SK-N-SH (cell line): ENCODE data around the gene EFHC1. TPM values are rescaled to one million over a fixed set of nuclear protein-coding genes. Genes with fewer than 3 reads are reported as not detected.

Experiments
- CTCF ChIA-PET: fragments of 300-600, 350-600 bp; formaldehyde crosslinking; extraction: SDS; loops from one replicate; lab custom pipeline; 2021; lab: Yijun Ruan, JAX
- POLR2A ChIA-PET: fragments of 350-600 bp; sonication (Branson Sonifier 250); formaldehyde crosslinking; extraction: SDS; loops from one replicate; lab custom pipeline; 2020; ENCODE audit warnings: antibody characterized with exemption, inconsistent platforms; lab: Yijun Ruan, JAX
- DNase-seq: peaks from one replicate; pipeline ENCODE4 v3.0.0; 2012
- H2AFZ ChIP-seq: fragments of 200-600 bp; sonication (generic); 2 replicates; pipeline ENCODE4 v1.8.1; 2016; ENCODE audit warnings: antibody characterized with exemption, mild to moderate bottlenecking, low read depth
- H3F3A ChIP-seq: fragments of 200-600 bp; sonication (generic); replicated peaks from 2 replicates; pipeline ENCODE3; 2016; ENCODE audit warnings: antibody characterized with exemption, mild to moderate bottlenecking; ENCODE audit not compliant: insufficient read depth
- H3K27ac ChIP-seq, 2 experiments: fragments of 200-500 bp in 1 of 2; fragments of 200-600 bp in 1 of 2; sonication (Bioruptor generic) in 1 of 2; sonication (generic), shearing (Covaris generic) in 1 of 2; 2 replicates each; pipeline versions ENCODE4 v1.5.1 to v1.6.1; 2014 to 2016; ENCODE audit warnings: low read depth in 2 of 2, inconsistent platforms in 1 of 2, low read length in 1 of 2, mild to moderate bottlenecking in 1 of 2, mixed read lengths in 1 of 2
- H3K27me3 ChIP-seq: fragments of 200-600 bp; sonication (generic), shearing (Covaris generic); 2 replicates; pipeline ENCODE4 v1.6.1; 2016; ENCODE audit warnings: mixed run types; ENCODE audit not compliant: insufficient read depth
- H3K36me3 ChIP-seq, 2 experiments: fragments of 200-500 bp in 1 of 2; fragments of 200-600 bp in 1 of 2; sonication (Bioruptor generic) in 1 of 2; sonication (generic) in 1 of 2; replicated peaks in 1 of 2; 2 replicates each; pipeline versions ENCODE3 to v1.5.1; 2014 to 2016; ENCODE audit warnings: low read length in 1 of 2, mild to moderate bottlenecking in 1 of 2; ENCODE audit not compliant: insufficient read depth in 2 of 2, control insufficient read depth in 1 of 2
- H3K4me1 ChIP-seq, 2 experiments: fragments of 200-500 bp in 1 of 2; fragments of 200-600 bp in 1 of 2; sonication (Bioruptor generic) in 1 of 2; sonication (generic), shearing (Covaris generic) in 1 of 2; 2 replicates each; pipeline versions ENCODE4 v1.5.1 to v1.6.1; 2014 to 2016; ENCODE audit warnings: low read depth in 1 of 2, low read length in 1 of 2, mixed run types in 1 of 2; ENCODE audit not compliant: insufficient read depth in 2 of 2, control insufficient read depth in 1 of 2
- H3K4me2 ChIP-seq: fragments of 200-600 bp; sonication (generic), shearing (Covaris generic); 2 replicates; pipeline ENCODE4 v1.6.1; 2017; ENCODE audit warnings: mixed run types
- H3K4me3 ChIP-seq, 2 experiments: fragments of 200-500 bp in 1 of 2; fragments of 200-600 bp in 1 of 2; sonication (Bioruptor generic) in 1 of 2; sonication (generic), shearing (Covaris generic) in 1 of 2; 2 replicates each; pipeline versions ENCODE4 v1.5.1 to v1.8.1; 2014 to 2016; ENCODE audit warnings: low read depth in 2 of 2, inconsistent platforms in 1 of 2, low read length in 1 of 2, mild to moderate bottlenecking in 1 of 2, mixed read lengths in 1 of 2, moderate library complexity in 1 of 2
- H3K79me2 ChIP-seq: fragments of 200-600 bp; sonication (generic); 2 replicates; pipeline ENCODE4 v1.8.1; 2017; ENCODE audit warnings: mild to moderate bottlenecking; ENCODE audit not compliant: insufficient read depth
- H3K9ac ChIP-seq: fragments of 200-600 bp; sonication (generic); 2 replicates; pipeline ENCODE4 v1.6.1; 2017; ENCODE audit warnings: mixed run types
- H3K9me2 ChIP-seq: fragments of 200-600 bp; sonication (generic); 2 replicates; pipeline ENCODE4 v1.6.1; 2017; ENCODE audit warnings: mixed run types
- H3K9me3 ChIP-seq: fragments of 200-600 bp; sonication (generic); 2 replicates; pipeline ENCODE4 v1.6.1; 2017; ENCODE audit warnings: mixed run types, mild to moderate bottlenecking, moderate library complexity
- H4K20me1 ChIP-seq: fragments of 200-600 bp; sonication (generic); 2 replicates; pipeline ENCODE4 v1.6.1; 2017; ENCODE audit warnings: mild to moderate bottlenecking, mixed run types; ENCODE audit not compliant: insufficient read depth
- CHD2 ChIP-seq: fragments of 150-350 bp; IDR thresholded peaks from 2 replicates; pipeline ENCODE4 v1.6.1; 2018; ENCODE audit warnings: low read length; ENCODE audit not compliant: partially characterized antibody
- ELF1 ChIP-seq: IDR thresholded peaks from 2 replicates; pipeline ENCODE4 v1.4.0; 2012
- FOXJ3 ChIP-seq: sonication (generic); formaldehyde crosslinking; IDR thresholded peaks from 2 replicates; pipeline ENCODE4 v1.5.1; 2020; ENCODE audit warnings: mild to moderate bottlenecking, missing genetic modification reagents
- FOXM1 ChIP-seq: IDR thresholded peaks from 2 replicates; pipeline ENCODE4 v1.4.0; 2012; ENCODE audit warnings: low read depth, mild to moderate bottlenecking
- MEF2A ChIP-seq: IDR thresholded peaks from 2 replicates; pipeline ENCODE4 v1.4.0; 2012; ENCODE audit warnings: low read depth, borderline replicate concordance
- POLR2AphosphoS5 ChIP-seq: IDR thresholded peaks from 2 replicates; pipeline ENCODE4 v1.6.1; 2012; ENCODE audit warnings: low read depth, low read length
- RFX5 ChIP-seq: IDR thresholded peaks from 2 replicates; pipeline ENCODE4 v1.6.1; 2012; ENCODE audit warnings: mild to moderate bottlenecking, improper control_type of control experiment, low read length
- SMC3 ChIP-seq: IDR thresholded peaks from 2 replicates; pipeline ENCODE4 v1.6.1; 2012; ENCODE audit warnings: low read depth, low read length, improper control_type of control experiment
- TCF12 ChIP-seq: IDR thresholded peaks from 2 replicates; pipeline ENCODE4 v1.4.0; 2012
- WGBS: methylation state at CpG from one replicate; pipeline ENCODE4 v1.1.6; 2017; ENCODE audit warnings: low lambda C conversion rate; 5-methylcytosine and 5-hydroxymethylcytosine counted together
- polyA plus RNA-seq, 3 experiments: library from polyadenylated mRNA; depleted of rRNA; stranded (reverse); fragments of >200 nt; gene quantifications; 2 replicates each; pipeline ENCODE4 v1.2.3, GENCODE V29; 2012
- TF ChIP-seq, protein P1 (sequence below): IDR thresholded peaks from 2 replicates; pipeline ENCODE4 v1.4.0; 2012; ENCODE audit warnings: low read depth, borderline replicate concordance
- TF ChIP-seq, protein P2 (sequence below): IDR thresholded peaks from 2 replicates; pipeline ENCODE4 v1.6.1; 2012; ENCODE audit warnings: mild to moderate bottlenecking, low read depth, low read length, moderate library complexity
- TF ChIP-seq, protein P3 (sequence below): IDR thresholded peaks from 2 replicates; pipeline ENCODE4 v1.4.0; 2012; ENCODE audit warnings: low read depth
- TF ChIP-seq, protein P4 (sequence below): fragments of 150-350 bp; IDR thresholded peaks from 2 replicates; pipeline ENCODE4 v1.6.1; 2017; ENCODE audit warnings: antibody characterized with exemption, low read length, low read depth, borderline replicate concordance
- TF ChIP-seq, protein P5 (sequence below): IDR thresholded peaks from 2 replicates; pipeline ENCODE4 v1.4.0; 2012; ENCODE audit warnings: low read depth, borderline replicate concordance
- TF ChIP-seq, protein P6 (sequence below): fragments of 200-600 bp; sonication (generic); IDR thresholded peaks from 2 replicates; pipeline ENCODE4 v1.6.1; 2017; ENCODE audit warnings: antibody characterized with exemption, mild to moderate bottlenecking, moderate library complexity

The EFHC1 gene
- polyA plus RNA-seq, 1 of the 3 experiments (the other 2 are of a cell fraction), result 39.4 TPM

DNA sequence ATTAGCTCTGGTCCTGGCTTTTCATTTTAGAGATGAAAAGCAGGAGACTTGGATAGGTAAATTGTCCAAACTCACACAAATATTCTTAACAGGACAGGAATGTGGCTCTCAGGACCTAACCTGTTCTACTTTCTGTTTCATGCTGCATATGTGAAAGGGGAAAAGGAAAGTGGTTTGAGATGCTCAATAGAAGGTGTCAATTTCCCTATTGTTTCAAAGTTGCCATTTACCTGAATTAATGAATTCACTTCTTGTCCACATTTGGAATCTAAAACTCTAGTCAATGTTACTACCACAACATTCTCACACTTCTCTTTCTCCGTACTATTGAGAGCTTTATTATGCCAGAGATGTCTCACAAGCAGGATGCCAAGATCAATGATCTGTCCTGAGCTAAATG, 4.8 kb upstream of the EFHC1 start:
- Histone ChIP-seq H3K27ac (peak overlapping the region; percentile 61 to 97; a peak in 2 of 4 replicates), H3K9ac (0 out of 2 replicates have a peak overlapping the region, but pooled peaks have one; percentile 2), H3K4me1 (peaks cover 20 to 37% of the 10 kb centered on the region in 2 experiments), H3K9me3 (no peaks in the 10 kb centered on the region), H4K20me1 (no peaks in the 10 kb centered on the region), H3K27me3 (no peaks in the 10 kb centered on the region), H3K36me3 (no peaks in the 10 kb centered on the region), H2AFZ (no peak overlapping the region), H3K79me2 (peaks cover 21% of the 10 kb centered on the region), H3F3A (peaks cover 40% of the 10 kb centered on the region), H3K4me2 (peak overlapping the region; percentile 42; the same call in 1 of the 2 replicates), H3K4me3 (no peak overlapping the region), H3K9me2 (no peaks in the 10 kb centered on the region)
- CTCF ChIA-PET, result interaction anchor here (0.7 to 6.2 kb wide), 9 partner anchors 10 to 260 kb away, joined by 3 to 94 read pairs (median 8); partner anchors contain the start of gene TMEM14A
- WGBS, result 70% methylated on average over 1 of the region's 1 CpG
- POLR2A ChIA-PET, result no interaction called here
- TF ChIP-seq, protein P1, sequence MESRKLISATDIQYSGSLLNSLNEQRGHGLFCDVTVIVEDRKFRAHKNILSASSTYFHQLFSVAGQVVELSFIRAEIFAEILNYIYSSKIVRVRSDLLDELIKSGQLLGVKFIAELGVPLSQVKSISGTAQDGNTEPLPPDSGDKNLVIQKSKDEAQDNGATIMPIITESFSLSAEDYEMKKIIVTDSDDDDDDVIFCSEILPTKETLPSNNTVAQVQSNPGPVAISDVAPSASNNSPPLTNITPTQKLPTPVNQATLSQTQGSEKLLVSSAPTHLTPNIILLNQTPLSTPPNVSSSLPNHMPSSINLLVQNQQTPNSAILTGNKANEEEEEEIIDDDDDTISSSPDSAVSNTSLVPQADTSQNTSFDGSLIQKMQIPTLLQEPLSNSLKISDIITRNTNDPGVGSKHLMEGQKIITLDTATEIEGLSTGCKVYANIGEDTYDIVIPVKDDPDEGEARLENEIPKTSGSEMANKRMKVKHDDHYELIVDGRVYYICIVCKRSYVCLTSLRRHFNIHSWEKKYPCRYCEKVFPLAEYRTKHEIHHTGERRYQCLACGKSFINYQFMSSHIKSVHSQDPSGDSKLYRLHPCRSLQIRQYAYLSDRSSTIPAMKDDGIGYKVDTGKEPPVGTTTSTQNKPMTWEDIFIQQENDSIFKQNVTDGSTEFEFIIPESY, result no peak
- TF ChIP-seq RFX5, result no peak
- no peak for TF ChIP-seq FOXJ3 (CRISPR knock-in tag)
- TF ChIP-seq FOXM1, result no peak
- TF ChIP-seq, protein P2, sequence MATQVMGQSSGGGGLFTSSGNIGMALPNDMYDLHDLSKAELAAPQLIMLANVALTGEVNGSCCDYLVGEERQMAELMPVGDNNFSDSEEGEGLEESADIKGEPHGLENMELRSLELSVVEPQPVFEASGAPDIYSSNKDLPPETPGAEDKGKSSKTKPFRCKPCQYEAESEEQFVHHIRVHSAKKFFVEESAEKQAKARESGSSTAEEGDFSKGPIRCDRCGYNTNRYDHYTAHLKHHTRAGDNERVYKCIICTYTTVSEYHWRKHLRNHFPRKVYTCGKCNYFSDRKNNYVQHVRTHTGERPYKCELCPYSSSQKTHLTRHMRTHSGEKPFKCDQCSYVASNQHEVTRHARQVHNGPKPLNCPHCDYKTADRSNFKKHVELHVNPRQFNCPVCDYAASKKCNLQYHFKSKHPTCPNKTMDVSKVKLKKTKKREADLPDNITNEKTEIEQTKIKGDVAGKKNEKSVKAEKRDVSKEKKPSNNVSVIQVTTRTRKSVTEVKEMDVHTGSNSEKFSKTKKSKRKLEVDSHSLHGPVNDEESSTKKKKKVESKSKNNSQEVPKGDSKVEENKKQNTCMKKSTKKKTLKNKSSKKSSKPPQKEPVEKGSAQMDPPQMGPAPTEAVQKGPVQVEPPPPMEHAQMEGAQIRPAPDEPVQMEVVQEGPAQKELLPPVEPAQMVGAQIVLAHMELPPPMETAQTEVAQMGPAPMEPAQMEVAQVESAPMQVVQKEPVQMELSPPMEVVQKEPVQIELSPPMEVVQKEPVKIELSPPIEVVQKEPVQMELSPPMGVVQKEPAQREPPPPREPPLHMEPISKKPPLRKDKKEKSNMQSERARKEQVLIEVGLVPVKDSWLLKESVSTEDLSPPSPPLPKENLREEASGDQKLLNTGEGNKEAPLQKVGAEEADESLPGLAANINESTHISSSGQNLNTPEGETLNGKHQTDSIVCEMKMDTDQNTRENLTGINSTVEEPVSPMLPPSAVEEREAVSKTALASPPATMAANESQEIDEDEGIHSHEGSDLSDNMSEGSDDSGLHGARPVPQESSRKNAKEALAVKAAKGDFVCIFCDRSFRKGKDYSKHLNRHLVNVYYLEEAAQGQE, result no peak
- TF ChIP-seq ELF1, result no peak
- no peak for TF ChIP-seq POLR2AphosphoS5
- TF ChIP-seq, protein P3, sequence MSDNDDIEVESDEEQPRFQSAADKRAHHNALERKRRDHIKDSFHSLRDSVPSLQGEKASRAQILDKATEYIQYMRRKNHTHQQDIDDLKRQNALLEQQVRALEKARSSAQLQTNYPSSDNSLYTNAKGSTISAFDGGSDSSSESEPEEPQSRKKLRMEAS, result no peak
- TF ChIP-seq MEF2A, result no peak
- TF ChIP-seq, protein P4, sequence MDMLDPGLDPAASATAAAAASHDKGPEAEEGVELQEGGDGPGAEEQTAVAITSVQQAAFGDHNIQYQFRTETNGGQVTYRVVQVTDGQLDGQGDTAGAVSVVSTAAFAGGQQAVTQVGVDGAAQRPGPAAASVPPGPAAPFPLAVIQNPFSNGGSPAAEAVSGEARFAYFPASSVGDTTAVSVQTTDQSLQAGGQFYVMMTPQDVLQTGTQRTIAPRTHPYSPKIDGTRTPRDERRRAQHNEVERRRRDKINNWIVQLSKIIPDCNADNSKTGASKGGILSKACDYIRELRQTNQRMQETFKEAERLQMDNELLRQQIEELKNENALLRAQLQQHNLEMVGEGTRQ, result no peak
- TF ChIP-seq, protein P5, sequence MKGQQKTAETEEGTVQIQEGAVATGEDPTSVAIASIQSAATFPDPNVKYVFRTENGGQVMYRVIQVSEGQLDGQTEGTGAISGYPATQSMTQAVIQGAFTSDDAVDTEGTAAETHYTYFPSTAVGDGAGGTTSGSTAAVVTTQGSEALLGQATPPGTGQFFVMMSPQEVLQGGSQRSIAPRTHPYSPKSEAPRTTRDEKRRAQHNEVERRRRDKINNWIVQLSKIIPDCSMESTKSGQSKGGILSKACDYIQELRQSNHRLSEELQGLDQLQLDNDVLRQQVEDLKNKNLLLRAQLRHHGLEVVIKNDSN, result no peak
- no peak for TF ChIP-seq SMC3
- TF ChIP-seq TCF12, result no peak
- TF ChIP-seq CHD2, result no peak
- TF ChIP-seq, protein P6, sequence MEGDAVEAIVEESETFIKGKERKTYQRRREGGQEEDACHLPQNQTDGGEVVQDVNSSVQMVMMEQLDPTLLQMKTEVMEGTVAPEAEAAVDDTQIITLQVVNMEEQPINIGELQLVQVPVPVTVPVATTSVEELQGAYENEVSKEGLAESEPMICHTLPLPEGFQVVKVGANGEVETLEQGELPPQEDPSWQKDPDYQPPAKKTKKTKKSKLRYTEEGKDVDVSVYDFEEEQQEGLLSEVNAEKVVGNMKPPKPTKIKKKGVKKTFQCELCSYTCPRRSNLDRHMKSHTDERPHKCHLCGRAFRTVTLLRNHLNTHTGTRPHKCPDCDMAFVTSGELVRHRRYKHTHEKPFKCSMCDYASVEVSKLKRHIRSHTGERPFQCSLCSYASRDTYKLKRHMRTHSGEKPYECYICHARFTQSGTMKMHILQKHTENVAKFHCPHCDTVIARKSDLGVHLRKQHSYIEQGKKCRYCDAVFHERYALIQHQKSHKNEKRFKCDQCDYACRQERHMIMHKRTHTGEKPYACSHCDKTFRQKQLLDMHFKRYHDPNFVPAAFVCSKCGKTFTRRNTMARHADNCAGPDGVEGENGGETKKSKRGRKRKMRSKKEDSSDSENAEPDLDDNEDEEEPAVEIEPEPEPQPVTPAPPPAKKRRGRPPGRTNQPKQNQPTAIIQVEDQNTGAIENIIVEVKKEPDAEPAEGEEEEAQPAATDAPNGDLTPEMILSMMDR, result no peak
- DNase-seq, result no peak
